ENCODE results near the gene GLIS2.

GLIS2 gene

DNA sequence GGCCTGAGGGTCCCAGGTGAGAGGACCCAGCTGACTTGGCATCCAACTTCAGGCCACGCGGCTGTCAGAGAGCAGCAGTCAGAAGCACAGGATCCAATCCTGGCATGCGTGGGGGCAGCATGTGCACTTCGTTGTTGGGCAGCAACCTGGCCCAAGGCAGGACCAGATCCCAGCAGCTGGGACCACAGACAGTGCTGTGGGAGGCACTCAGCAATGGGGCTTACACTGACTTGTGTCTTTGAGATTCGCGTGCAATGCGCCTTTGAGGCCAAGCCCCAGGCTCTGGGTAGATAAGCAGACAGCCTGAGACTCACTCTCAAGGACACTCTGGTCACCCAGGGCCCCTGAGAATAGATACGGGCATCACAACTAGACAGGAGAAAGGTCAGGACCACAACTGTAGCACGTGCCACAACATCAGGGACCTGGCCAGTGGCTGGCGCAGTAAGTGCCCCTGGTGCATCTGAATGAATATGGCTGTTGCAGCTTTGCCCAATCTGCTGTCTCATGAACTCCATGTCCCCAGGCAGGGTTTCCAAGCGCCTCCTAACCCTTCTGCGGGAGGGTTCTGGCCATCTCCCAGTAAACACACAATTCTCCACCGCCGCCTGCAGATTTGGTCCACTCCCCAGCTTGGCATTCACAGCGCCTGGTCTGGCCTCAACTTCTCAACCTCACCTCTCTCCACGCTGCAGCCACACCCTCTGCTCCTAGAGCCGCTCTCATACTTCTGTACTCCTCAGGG, 32.1 kb downstream of the GLIS2 start:
- in situ Hi-C loops (cut with HindIII; ENCODE audit: low sequenced_read_pairs): loop anchor here (10.0 kb wide), 1 partner anchor 97 kb away; no protein-coding TSS in a partner anchor

DNA sequence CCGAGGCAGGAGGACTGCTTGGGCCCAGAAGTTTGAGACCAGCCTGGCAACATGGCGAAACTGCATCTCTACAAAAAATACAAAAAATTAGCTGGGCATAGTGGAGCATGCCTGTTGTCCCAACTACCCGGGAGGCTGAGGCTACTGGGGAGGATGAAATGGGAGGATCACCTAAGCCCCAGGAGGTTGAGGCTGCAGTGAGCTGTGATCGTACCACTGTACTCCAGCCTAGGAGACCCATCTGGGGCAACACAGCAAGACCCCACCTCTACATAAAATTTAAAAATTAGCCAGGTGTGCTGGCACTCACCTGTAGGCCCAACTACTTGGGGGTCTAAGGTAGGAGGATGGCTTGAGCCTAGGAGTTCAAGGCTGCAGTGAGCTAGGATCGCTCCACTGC, 33.5 kb downstream of the GLIS2 start:
- in situ Hi-C loops (cut with HindIII; ENCODE audit: low sequenced_read_pairs): loop anchor here (10.0 kb wide), 1 partner anchor 95 kb away; no protein-coding TSS in a partner anchor

DNA sequence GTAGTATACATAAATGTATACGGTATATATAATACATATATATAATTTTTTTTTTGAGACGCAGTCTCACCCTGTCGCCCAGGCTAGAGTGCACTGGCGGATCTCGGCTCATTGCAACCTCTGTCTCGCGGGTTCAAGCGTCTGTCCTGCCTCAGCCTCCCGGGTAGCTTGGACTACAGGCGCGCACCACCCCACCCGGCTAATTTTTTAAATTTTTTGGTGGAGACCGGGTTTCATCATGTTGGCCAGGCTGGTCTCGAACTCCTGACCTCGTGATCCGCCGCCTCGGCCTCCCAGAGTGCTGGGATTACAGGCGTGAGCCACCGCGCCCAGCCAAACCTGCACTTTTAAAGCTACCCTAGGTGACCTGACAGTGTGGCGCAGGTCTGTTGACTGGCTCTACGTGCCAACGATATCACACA, 34.5 kb downstream of the GLIS2 start:
- in situ Hi-C loops (cut with HindIII; ENCODE audit: low sequenced_read_pairs): no loop called here

DNA sequence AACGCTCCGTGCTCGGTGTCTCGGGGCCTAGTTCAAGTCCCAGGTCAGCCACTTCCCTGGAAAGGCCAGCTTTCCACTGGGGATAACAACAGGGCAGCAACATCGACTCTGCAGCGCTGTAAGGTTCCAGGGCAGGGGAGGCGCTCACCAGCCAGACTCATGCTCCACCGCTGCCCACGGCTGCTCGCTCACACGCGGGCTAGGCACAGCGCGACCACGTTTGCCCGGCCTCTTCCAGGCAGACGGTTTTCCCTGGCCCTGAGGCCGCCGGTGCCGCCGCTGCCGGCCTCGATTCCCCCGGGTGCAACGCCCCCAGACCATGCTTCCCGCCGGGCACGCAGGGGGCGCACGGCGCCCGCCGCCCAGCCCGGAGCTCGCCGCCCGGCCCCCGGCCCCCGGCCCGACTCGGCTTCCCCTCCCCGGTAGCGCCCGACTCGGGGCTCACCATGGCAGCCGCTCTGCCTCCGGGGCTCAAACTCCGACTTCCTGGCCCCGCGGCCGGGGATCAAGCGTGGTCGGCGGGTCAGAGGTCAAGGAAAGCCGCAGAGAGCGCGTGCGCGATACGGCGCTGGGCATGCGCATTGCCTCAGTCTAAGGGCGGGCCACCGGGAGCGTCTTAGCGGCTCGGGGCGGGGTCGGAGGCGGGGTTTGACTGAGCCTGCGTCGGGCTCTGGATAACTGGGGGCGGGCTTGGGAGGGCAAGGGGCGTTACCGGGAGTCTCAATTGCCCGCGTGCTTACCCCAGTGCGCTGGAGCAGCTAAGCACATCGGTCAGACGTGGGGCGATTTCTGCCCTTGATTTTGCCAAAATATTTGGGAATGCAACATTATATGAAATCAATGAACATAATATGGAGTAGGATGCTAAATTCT, 35.2 kb downstream of the GLIS2 start, which contains the start of gene PAM16:
Gene PAM16 (minus strand): TSS at position 535 of the 873 bp plus-strand sequence. CDS start 87 bp downstream, at position 448.
- in situ Hi-C loops (cut with HindIII; ENCODE audit: low sequenced_read_pairs): no loop called here

DNA sequence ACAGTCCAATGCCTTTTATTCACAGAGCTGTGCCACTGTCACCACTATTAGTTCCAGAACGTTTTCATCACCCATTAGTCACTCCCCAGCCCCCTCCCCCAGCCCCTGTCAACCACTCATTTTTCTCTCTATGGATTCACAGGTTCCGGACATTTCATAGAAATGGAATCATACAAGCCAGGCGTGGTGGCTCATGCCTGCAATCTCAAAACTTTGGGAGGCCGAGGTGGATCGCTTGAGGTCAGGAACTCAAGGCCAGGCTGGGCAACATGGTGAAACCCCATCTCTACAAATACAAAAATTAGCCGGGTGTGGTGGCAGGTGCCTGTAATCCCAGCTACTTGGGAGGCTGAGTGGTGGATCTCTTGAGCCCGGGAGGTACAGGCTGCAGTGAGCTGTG, 36.0 kb downstream of the GLIS2 start:
- in situ Hi-C loops (cut with HindIII; ENCODE audit: low sequenced_read_pairs): no loop called here

DNA sequence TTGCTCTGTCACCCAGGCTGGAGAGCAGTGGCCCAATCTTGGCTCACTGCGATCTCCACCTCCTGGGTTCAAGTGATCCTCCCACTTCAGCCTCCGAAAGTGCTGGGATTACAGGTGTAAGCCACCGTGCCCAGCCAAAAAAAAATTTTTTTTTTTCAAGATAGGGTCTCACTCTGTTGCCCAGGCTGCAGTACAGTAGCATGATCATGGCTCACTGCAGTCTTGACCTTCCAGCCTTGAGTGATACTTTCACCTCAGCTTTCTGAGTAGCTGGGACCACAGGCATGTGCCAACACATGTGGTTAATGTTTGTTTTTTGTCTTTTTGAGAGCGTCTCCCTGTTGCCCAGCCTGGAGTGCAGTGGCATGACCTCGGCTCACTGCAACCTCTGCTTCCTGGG, 37.0 kb downstream of the GLIS2 start:
- in situ Hi-C loops (cut with HindIII; ENCODE audit: low sequenced_read_pairs): no loop called here

DNA sequence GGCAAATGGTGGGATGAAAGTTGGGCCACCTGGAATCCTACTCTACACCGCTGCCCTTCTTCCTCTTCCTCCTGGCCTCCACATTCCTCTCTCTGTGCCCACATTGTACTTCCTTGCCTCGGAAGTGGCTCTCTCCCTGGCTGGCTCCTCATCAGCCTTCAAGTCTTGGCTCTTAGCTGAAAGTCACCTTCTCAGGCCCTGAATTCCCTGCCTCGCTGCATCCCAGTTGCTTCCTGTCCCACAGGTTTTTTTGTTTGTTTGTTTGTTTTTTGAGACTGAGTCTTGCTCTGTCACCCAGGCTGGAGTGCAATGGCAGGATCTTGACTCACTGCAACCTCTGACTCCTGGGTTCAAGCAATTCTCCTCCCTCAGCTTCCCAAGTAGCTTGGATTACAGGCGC, 37.8 kb downstream of the GLIS2 start:
- in situ Hi-C loops (cut with HindIII; ENCODE audit: low sequenced_read_pairs): no loop called here

DNA sequence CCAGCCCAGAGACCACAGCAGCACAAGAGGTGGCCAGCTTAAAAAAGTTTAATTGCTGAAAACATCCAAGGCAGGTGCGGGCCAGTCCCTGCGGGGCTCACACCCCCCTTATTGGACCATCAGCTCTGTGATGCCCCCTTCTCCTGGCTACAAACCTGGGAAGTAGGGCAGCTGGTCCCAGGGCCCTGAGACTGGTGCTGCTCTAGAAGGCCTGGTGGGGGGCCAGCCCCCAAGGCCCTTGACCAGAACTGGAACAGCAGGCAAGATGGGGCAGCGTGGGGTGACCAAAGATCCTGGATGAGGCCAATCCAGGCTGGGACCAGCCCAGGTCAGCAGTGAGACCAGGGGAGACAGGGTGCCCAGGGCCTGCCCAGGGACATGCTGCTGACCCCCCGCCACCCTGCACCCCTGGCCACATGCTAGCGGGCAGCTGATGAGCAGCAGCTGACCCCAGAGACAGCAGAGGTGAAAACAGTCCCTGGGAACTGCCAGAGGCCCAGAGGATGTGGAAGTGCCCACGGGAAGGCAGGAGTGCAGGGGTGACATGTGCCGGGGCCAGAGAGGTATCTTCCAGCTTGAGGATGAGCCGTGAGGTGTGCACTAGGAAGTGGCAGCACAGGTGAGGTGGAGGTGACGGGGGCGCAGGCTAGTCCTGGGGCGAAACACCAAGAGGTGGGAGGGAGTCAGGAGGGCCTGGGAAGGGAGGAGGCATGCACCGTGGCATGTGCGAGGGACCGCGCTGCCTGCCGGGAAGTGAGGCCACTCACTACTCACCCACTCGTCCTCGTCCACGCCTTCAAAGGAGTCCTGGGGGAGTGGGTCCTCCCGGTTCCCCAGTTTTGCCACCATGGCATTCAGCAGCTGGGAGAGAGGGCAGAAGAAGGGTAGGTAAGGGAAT, 38.9 kb downstream of the GLIS2 start:
- in situ Hi-C loops (cut with HindIII; ENCODE audit: low sequenced_read_pairs): no loop called here

DNA sequence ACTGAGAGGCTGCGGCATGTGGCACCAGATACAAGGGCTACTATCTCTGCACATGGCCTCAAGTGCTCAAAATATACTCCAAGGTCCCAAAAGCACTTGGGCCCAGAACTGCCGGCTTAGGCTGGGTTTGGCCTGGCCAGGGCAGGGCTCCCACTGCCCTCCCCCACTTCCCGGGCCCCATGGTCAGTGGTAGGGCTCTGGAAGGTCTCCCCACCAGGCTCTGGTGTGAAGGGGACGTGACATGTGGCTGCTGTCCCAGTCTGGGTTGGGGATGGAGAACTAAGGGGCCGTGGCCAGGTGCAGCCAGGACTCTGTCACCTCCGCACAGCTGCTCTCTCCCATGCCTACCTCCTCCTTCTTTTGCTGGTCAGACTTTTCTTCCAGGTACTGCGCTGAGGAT, 41.0 kb downstream of the GLIS2 start:
- in situ Hi-C loops (cut with HindIII; ENCODE audit: low sequenced_read_pairs): no loop called here

DNA sequence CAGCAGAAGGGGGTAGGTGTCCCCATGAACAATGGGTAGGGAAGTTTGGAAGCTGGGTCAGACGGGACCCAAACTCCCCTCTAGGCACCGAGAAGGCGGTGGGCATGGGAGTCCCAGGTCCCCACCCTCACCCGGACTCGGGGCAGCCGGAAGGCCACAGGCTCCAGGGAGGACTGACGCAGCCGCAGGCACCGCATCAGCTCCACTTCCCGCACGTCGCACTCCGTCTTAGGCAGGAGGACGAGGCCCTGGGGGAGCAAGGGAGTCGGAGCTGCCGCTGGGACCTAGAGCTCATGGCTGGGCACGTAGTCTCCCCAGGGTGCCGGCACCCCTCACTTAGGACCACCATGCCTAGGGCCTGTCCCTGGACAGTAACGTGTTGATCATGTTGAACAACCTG, 42.4 kb downstream of the GLIS2 start:
- in situ Hi-C loops (cut with HindIII; ENCODE audit: low sequenced_read_pairs): no loop called here

DNA sequence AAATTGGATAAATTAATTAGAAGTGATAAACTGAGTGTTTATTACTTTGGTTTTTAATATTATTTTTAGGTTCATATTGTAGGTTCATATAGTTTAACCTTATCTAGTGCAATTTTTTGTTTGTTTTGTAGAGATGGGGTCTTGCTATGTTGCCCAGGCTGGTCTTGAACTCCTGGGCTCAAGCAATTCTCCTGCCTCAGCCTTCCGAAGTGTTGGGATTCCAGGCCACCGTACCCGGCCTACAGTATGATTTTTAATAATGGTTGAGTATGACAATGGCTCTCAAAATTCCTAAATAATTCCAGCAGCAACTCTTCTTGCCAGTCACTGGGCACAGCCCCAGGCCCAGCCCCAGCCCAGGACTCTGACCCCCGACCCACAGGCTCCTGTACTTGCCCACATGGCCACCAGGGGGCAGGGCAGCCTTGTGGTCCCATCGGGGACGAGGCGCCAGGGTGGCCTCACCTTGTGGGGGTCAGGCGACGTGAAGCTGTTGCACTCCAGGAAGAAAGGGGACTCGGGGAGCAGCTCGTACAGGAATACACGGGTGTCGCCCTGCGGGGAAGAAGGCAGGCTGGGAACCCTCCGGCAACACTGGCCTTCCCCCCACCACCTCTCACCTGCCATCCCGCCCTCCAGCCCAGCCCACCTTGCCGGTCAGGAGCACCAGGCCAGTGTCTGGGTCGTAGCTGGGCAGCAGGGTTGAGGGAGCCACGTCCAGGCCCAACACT, 43.1 kb downstream of the GLIS2 start:
- in situ Hi-C loops (cut with HindIII; ENCODE audit: low sequenced_read_pairs): no loop called here

DNA sequence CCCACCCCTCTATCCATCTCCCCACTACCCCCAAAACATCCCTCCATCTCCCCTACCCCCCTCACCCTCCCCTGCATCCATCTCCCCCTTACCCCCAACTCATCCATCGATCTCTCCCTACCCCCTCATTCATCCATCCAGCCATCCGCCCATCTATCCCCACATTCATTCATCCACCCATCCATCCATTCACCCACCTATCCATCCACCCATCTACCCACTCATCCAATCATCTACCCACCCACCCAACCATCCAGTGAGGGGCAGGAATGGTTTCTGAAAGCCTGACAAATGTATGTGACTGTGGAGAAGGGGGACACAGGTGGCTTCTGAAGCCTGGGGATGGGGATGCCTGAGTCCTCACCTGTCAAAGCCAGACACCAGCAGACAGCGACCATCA, 44.0 kb downstream of the GLIS2 start:
- in situ Hi-C loops (cut with HindIII; ENCODE audit: low sequenced_read_pairs): no loop called here

DNA sequence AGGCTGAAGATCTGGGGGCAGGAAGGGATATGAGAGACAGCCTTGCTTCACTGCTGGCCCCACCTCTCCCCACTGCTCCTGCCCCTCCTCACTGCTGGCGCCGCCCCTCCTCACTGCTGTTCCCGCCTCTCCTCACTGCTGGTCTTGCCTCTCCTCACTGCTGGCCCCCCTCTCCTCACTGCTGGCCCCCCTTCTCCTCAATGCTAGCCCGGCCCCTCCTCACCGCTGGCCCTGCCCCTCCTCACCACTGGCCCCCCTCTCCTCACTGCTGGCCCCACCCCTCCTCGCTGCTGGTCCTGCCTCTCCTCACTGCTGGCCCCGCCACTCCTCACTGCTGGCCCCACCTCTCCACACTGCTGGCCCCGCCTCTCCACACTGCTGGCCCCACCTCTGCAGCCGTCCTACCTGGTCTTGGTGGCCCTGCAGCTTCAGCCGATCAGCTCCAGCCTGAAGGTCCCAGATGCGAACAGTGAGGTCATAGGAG, 44.7 kb downstream of the GLIS2 start:
- in situ Hi-C loops (cut with HindIII; ENCODE audit: low sequenced_read_pairs): no loop called here

DNA sequence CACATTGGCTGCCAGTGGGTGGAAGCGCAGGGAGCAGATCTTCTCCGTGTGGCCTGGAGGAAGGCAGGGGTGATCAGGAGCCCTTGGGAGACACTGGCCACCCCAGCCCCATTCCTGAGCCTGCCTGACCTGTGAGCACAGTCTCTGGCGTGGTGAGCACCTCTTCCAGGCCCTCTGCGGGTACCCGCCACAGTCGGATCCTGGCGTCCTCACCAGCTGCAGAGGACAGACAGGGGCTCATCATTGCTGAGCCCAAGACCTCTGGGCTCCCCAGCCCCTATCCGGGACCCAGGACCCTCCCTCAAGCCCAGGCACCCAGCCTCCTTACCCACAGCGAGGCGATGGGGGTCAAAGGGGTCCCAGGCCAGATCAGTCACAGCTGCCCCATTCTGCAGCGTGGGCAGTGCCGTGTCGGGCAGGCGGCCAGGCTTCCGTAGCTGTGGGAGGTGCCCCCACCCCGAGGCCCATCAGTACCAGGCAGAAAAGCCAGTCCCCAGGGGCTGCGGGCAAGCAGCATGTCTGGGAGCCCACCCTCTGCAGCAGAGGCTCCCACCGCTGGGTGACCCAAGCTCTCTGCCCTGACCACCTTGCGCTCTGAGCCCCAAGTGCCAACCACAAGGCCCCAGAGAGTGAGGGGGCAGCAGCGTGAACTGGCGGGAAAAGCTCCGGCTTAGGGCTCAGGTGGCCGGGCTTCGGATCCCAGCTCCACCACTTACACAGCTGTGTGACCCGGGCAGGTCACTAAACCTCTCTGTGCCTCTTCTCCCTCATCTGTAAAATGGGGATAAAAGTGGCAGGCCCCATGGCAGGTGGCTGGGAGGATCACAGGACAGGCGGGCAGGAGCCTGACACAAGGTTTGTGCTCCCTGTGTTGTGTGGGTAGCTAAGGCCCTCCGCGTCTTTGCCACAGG, 45.4 kb downstream of the GLIS2 start:
- in situ Hi-C loops (cut with HindIII; ENCODE audit: low sequenced_read_pairs): no loop called here

DNA sequence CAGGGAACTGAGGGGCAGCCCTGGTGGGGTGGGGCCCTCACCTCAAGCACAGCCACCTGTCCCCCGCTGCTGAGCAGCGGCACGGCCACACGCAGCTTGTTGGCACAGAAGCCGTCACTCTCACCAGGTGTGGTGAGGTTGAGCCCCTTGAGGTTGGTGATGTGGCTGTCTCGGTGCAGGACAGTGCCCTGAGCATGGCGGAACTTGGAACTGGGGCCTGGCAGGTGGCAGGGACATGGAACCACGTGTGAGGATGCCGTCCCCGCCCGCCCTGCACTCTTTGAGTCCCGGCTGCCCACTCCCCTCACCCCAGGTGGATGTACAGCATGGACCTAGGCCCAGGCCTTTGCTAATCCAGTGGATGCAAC, 46.1 kb downstream of the GLIS2 start:
- in situ Hi-C loops (cut with HindIII; ENCODE audit: low sequenced_read_pairs): no loop called here

DNA sequence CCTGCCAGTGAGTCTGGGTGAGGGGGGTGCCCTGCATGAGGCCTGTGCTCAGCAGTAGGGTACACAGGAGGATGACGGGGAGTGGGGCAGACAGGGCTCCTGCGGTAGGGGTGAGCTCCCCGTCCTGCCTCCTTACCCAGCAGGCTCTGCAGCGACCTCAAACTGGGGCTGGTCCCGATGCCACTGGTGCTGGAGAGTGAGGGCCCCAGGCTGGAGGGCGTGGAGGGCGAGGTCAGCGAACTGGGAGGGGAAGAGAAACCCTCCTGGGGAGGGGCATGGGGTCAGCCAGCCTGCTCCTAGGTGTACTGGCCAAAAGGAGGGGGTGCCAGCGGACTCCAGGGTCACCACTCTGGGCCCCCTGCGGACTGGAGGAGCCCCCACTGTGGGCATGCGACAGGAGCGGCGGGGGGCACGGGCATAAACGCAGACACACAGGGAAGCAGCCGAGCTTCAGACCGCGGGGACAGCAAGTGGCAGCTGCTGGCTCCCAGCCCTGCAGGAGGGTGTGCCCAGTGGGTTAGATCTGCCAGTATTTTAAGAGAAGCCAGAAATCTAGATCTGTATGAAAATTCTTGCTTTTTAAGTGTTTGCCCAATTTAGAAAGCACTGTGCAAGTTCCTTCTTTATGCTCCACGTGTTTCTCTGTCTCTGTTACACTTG, 46.7 kb downstream of the GLIS2 start:
- in situ Hi-C loops (cut with HindIII; ENCODE audit: low sequenced_read_pairs): no loop called here

DNA sequence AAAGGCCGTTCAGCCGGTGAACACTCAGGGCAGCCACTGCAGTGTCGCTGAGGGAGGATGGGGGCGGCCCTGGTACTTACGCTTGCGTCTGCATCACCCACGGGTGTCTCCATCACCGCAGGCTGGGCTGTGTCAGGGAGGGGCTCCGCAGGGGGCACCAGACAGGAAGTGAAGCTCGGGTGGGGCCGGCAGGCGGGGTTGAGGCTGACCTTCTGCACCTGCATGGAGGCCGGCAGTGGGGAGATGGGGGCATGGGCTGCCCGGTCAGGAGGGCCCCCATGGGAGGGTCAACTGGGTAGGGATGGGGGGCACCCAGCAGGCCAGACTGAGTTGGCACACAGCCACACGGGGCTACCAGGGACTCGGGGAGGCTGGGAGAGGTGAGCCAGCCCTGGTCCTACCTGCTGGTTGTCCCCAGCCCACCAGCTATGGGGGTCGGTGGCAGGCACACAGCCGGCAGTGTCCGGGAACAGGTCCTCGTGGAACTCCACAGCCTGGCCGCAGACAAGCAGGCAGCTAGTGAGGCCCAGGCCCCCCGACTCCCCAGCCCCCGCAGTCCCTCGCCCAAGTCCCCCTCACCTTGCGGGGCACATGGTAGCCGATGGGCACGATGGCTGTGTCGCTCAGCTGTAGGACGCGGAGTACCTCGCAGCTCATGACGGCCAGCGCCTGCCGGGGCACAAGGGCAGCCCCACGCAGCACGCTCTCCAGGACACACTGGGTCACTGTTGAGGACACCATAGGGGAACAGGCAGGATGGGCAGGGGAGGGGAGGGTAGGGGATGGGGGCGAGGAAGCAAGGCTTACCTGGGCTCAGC, 48.5 kb downstream of the GLIS2 start:
- in situ Hi-C loops (cut with HindIII; ENCODE audit: low sequenced_read_pairs): no loop called here

DNA sequence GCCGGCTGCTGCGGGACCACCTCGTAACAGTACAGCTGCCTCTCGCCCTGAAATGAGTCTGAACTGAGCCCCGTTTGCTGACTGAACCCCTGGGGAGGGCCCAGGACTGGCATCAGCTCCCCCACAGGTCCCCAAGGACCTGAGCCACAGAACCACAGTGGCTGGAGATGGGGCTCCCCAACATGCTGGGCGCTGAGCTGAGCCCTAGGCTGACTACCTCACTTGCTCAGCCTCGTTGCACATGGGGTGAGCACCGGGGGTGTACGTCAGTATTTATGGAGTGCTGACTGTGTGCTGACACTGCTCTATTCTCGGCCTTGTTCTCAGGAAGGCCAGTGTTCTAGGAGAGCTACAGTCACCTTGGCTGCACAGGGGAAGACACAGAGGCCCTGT, 49.1 kb downstream of the GLIS2 start:
- in situ Hi-C loops (cut with HindIII; ENCODE audit: low sequenced_read_pairs): no loop called here
